Measurements from ENCODE around the gene PPM1E. TPM values are rescaled to one million over a fixed set of nuclear protein-coding genes. Genes with fewer than 3 reads are reported as not detected.
"Not testable (repeated sequence)": the region's sequence is repeated elsewhere in the genome, so short reads cannot be mapped to it uniquely, and the experiment has no call there.

The PPM1E gene
- total RNA-seq, 1 donor from 2014 or later, result 3.6 TPM

GRCh38 chr17:58759522-58759921 is 3.9 kb downstream of the PPM1E start:
- Mint-ChIP-seq H3K27ac (no peak overlapping the region), H3K27me3 (peaks cover 36% of the 10 kb centered on the region), H3K4me3 (no peak overlapping the region), H3K36me3 (no peaks in the 10 kb centered on the region), H3K9me3 (no peaks in the 10 kb centered on the region), H3K4me1 (ENCODE audit: unreplicated experiment) (peaks cover 8% of the 10 kb centered on the region)
- no peak for DNase-seq (ENCODE audit: extremely low spot score, unreplicated experiment)
- no peak for TF ChIP-seq CTCF (conservative IDR thresholded peaks at IDR 0.05)

- Mint-ChIP-seq H3K9me3 (no peaks in the 10 kb centered on the region), H3K4me3 (no peak overlapping the region), H3K36me3 (no peaks in the 10 kb centered on the region), H3K27ac (no peak overlapping the region), H3K27me3 (peaks cover 31% of the 10 kb centered on the region), H3K4me1 (ENCODE audit: unreplicated experiment) (peaks cover 8% of the 10 kb centered on the region)
- no peak for TF ChIP-seq CTCF (conservative IDR thresholded peaks at IDR 0.05)
- no peak for DNase-seq (ENCODE audit: extremely low spot score, unreplicated experiment)
These were observed 4.6 kb downstream of the PPM1E start for GRCh38 chr17:58760248-58760647.

GRCh38 chr17:58763263-58763662 is 7.6 kb downstream of the PPM1E start:
- Mint-ChIP-seq H3K9me3 (no peaks in the 10 kb centered on the region), H3K27me3 (peaks cover 19% of the 10 kb centered on the region), H3K4me1 (ENCODE audit: unreplicated experiment) (no peaks in the 10 kb centered on the region), H3K4me3 (no peak overlapping the region), H3K27ac (no peak overlapping the region), H3K36me3 (no peaks in the 10 kb centered on the region)
- no peak for TF ChIP-seq CTCF (conservative IDR thresholded peaks at IDR 0.05)
- DNase-seq (ENCODE audit: extremely low spot score, unreplicated experiment), result no peak

- Mint-ChIP-seq H3K4me1 (ENCODE audit: unreplicated experiment) (no peaks in the 10 kb centered on the region), H3K36me3 (no peaks in the 10 kb centered on the region), H3K4me3 (no peak overlapping the region), H3K9me3 (no peaks in the 10 kb centered on the region), H3K27ac (no peak overlapping the region), H3K27me3 (peaks cover 14% of the 10 kb centered on the region)
- no peak for DNase-seq (ENCODE audit: extremely low spot score, unreplicated experiment)
- no peak for TF ChIP-seq CTCF (conservative IDR thresholded peaks at IDR 0.05)
These were observed 8.7 kb downstream of the PPM1E start for GRCh38 chr17:58764373-58764772.

GRCh38 chr17:58778482-58778881 is 22.8 kb downstream of the PPM1E start:
- not testable (repeated sequence) for H3K27ac Mint-ChIP-seq; H3K4me3 Mint-ChIP-seq; H3K9me3 Mint-ChIP-seq; H3K4me1 Mint-ChIP-seq (ENCODE audit: unreplicated experiment); DNase-seq (ENCODE audit: extremely low spot score, unreplicated experiment); H3K36me3 Mint-ChIP-seq; H3K27me3 Mint-ChIP-seq

GRCh38 chr17:58779446-58779845 is 23.8 kb downstream of the PPM1E start:
- Mint-ChIP-seq H3K4me3 (no peak overlapping the region), H3K27ac (no peak overlapping the region), H3K36me3 (no peaks in the 10 kb centered on the region), H3K4me1 (ENCODE audit: unreplicated experiment) (no peaks in the 10 kb centered on the region), H3K9me3 (no peaks in the 10 kb centered on the region), H3K27me3 (no peaks in the 10 kb centered on the region)
- no peak for TF ChIP-seq CTCF (conservative IDR thresholded peaks at IDR 0.05)
- no peak for DNase-seq (ENCODE audit: extremely low spot score, unreplicated experiment)
